HT-29 (cell line): ENCODE results near the gene STX8. TPM values are rescaled to one million over a fixed set of nuclear protein-coding genes. Genes with fewer than 3 reads are reported as not detected.

ENCODE experiments used
- DNase-seq: peaks from one replicate; pipeline ENCODE4 v3.0.0-alpha.2; 2015; ENCODE audit warnings: low spot score
- total RNA-seq: library from RNA; depleted of rRNA; stranded (reverse); fragments of >200 nt; shearing (Covaris generic); gene quantifications from 2 replicates; pipeline ENCODE4 v1.2.3, GENCODE V29; 2014

The STX8 gene
- total RNA-seq, 1 experiment from 2014 or later, result 26.0 TPM

DNA sequence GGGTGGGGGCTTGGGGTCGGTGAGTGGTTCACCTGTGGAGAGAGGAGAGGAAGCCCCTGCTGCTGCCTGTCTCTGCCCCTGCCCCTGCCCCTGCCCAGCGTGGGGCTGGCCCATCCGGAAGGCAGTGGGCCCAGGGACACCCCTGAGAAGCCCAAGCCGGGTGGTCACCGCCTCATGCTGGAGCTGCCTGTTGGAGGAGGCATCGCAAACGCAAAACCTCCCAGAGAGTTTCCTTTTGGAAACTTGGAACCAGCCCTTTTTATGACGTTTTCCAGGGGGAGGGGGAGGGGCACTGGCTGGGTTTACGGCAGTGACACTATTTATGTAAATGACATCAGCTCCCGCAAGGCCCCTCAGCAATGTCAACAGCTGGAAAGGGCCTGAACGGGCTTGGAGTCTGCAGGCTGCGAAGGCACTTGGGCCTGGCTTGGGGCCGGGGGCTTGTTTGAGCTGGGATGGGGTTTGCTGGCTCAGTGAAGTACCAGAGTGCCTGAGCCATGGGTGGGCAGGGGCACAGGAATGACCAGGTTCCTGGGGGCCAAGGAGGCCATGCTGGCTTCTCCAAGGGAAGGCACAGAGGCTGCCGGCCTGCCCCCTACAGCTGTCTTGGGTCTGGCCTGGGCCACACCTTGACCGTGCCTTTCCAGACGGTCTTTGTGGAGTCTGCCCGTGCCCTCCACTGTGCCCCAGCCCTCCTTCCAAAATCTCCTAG is 334.8 kb downstream of the STX8 start:
- DNase-seq, result no peak

DNA sequence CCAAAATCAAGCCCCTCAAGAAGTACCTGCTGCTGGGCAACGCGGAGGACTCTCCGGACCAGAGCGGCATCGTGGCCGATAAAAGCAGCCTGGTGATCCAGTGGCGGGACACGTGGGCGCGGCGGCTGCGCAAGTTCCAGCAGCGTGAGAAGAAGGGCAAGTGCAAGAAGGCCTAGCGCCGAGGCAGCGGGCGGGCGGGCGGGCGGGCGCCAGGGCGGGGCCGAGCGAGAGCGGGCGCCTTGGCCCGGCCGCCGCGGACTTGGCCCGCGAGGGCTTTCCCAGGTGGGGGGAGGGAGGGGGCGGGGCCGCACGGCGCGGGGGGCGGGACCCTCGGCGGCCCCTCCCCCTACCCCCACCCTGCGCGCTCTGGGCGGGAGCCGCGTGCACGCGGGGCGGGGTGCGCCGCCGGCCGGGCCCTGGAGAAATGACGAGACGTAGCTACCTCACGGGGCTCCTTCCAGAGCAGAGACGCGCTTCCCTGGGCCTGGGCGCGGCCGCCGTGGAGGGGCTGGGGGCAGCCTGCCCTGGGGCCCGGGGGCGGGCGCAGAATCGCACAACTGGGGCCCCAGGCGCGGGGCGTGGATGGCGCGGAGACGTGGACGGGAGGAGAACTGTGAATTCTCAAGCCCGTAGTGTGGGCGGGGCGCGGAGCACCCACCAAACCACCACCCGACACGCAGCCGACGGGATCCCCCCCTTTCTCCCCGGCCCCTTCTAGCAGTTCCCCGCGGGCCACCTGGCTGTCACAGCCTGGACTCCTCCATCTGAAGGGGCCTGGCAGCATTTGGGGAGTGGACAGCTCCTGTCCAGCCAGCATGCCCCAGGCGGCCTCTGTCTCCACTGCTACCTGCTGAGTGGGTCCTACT is 335.6 kb downstream of the STX8 start:
- peak; percentile 13 for DNase-seq

DNA sequence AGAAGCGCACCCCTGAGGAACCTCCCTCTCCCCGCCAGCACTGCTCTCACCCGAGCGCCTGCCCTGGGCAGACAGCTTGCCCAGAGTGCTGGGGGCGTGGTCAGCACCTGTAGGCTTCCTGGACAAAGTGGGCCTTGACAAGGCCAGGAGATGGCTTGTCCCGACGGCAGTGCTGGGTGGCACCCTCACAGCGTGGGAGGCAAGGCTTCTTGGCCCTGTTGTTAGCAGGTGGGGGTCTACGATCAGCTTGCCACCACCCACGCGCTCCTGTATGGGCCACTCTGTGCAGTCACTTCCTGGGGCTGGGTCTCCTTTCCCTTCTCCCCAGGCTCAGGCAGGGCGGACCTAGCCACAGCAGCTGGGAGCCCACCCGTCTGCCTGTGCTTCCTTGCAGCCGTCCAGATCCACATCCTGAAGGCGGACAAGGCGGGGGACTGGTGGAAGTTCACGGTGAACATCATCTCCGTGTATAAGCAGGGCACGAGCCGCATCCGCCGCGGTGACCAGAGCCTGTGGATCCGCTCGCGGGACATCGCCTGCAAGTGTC is 336.3 kb downstream of the STX8 start:
- peak; percentile 15 for DNase-seq

DNA sequence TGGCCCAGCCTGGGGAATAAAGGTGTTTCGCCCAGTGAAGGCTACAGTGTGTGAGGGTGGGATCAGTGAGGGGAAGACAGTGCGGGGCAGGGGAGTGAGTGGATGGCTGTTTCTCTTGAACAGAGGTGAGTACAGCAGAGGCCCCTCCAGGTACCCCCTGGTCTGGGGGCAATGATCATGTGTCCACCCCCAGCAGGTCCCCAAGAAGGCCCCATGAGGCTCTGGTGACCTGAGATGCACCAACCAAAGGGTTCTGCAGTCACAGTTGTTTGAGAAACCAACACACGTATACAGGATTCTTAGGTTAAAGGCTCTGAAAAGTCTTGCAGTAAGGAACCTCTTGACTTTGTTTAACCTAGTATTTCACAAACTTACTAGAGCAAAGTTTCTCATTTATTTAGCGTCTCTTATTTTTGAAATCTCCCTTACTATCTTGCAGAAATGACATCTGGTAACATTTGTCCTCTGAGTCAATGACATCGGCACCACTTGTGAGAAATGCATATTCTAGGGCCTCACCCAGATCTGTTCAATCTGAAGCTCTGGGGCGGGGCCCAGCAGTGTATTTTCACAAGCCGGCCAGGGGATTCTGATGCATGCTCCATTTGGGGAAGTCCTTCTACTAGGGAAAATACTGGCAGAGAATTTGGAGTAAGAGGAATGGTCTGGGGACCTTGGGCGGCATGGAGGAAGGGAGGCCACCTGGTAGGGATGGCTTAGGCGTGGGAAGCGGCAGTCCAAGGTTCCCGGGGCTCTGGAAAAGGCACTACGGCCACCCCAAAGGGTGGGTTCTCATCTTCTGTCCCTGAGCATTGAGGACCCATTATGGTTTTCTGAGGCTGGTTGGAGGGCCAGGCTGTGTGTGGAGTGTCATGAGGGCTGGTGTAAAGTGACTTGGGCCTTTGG is 337.0 kb downstream of the STX8 start:
- no peak for DNase-seq

DNA sequence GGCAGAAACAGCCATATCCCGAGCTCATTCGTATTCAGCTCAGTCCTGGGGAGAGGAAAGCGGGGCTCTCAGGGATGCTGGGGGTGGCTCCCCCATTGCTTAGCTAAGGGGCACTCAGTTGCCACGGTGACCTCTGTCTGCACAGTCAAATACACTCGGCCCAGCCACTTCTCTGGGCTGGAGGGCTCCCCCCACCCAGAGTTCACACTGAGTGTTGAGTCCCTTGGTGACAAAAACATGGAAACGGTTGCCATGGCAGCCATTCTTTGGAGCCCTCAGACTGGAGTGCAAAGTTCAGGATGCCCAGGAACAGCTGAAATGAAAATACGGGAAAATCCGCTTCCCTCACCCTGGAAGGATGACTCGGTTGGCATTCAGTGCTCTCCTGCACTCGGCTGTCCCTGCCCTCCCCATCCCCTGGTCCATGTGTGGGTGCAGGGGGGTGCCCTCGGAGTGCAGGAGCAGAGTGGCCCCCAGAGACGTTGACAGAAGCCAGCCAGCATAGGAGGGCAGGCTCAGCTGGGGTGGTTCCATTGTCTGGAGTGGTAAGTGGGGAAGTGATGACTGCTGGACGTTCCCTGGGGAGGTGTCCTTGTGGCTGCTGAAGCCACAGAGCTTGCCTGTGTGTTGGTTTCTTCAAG is 337.8 kb downstream of the STX8 start:
- peak; percentile 16 for DNase-seq

DNA sequence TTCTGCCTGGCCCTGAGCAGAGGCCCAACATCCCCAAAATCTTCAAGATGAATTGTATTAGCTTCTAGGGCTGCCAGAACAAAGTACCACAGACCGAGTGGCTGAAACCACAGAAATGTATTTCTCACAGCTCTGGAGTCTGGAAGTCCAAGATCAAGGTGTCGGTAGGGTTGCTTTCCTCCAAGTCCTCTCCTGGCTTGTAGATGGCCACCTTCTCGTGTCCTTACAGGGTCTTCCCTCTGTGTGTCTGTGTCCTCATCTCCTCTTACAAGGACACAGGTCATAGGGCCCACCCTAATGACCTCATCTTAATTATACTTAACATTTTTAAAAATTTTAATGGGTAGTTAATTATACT is 338.6 kb downstream of the STX8 start:
- DNase-seq, result no peak

DNA sequence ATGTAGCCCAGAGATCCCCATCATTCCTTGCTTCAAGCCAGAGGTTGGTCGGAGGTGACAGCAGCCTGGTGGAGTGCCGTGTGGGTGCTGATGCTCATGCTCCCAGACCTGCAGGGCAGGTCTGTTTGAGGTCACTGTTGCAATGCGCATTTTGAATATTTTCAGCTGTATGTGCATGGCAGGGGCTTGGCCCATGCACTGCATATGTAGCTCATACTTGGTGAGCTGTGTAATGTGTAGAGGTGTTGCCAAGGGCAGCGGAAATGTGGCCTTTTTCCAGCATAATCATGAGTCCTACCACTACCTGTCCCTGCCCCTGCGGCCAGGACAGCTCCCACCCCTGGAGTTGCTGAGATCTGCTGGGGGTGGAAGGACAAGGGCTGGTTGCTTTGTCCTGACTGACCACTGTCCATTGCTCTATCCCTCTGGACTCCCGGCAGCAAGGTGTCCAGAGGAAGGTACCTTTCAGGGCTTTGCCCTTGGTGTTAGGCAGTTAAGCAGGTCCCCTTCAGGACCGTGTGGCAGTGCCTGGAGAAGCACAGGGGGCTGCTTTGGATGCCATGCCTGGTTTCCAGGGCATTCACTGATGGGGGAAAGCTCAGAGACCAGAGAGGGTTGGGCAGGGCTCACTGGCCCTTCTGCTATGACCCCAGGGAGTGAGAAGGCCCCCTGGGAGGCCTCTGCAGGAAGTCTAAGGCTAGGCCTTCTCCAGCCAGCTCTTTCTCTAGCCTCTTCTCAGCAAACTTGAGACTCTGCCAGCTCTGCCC is 339.2 kb downstream of the STX8 start:
- DNase-seq, result no peak

DNA sequence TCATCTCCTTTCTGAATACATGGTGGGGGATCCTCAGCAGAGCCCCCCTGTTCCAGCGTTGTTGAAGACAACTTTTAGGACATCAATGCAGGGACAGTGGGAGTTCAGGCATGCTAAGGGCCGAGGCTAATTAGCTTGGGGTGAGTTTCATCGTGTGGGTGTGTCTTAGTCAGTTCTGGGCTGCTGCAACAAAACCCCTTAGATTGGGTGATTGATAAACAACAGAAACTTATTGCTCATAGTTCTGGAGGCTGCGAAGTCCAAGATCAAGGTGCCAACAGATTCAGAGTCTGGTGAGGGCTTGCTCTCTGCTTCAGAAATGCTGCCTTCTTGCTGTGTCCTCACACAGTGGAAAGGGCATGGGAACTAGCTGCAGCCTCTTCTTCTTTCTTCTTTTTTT is 340.3 kb downstream of the STX8 start:
- DNase-seq, result no peak

DNA sequence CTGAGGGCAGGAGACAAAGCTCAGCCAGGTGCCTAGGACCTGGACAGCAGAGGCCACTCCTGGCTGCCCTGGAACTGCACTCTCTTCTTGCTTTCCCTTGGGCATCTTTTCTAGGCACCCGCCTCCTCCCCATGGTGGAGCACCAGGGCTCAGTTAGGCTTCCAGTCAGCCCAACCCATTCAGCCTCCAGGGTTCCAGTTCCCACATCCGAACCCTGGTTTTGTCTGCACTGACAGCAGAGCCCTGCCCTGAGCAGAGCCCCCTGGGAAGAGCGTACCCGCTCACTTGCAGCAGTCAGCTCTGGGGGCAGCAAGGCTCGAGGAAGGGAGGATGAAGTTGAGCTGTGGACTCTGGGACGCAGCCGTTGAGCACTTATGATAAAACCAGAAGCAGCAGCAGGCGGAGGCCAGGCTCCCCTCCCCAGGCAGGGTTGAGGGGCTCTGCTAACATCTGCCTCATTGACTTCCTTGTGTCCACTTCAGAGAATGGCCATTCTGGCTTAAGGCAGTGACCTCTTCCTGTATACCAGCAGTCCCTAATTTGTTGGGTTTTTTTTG is 341.2 kb downstream of the STX8 start:
- no peak for DNase-seq

DNA sequence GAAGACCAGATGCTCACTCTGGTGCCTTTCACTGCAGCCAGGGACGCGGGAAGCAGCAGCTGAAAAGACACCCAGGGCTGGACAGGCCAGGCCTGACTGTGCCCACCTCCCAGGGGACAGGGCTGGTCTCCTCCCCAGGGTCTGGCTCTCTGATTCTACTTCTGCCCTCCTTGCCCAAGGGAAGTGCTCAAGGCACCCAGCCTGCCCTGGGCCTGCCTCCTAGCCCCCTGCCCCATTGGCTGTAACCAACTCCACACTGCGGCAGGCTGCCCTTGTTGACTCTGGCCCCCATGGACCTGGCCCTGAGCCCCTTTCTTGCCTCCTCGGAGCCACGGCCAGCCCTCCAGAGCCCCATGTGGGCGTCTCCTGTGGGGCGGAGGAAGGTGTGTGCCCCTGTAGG is 341.9 kb downstream of the STX8 start:
- DNase-seq, result no peak

DNA sequence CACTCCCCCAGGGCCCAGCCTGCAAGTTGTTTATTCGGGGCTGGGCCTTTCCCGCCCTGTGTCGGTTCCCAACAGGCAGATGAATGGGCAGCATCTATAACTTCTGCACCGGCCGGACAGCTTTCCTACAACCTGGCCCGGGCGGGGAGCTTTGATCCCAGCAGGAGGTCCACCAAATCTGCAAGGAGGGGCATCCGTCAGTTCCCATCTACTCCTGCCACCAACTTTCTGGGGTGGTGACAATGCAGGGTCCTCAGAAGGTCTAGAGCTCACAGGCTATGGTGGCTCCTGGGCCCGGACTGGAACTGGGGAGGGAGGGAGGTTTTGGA is 342.4 kb downstream of the STX8 start:
- DNase-seq, result no peak

DNA sequence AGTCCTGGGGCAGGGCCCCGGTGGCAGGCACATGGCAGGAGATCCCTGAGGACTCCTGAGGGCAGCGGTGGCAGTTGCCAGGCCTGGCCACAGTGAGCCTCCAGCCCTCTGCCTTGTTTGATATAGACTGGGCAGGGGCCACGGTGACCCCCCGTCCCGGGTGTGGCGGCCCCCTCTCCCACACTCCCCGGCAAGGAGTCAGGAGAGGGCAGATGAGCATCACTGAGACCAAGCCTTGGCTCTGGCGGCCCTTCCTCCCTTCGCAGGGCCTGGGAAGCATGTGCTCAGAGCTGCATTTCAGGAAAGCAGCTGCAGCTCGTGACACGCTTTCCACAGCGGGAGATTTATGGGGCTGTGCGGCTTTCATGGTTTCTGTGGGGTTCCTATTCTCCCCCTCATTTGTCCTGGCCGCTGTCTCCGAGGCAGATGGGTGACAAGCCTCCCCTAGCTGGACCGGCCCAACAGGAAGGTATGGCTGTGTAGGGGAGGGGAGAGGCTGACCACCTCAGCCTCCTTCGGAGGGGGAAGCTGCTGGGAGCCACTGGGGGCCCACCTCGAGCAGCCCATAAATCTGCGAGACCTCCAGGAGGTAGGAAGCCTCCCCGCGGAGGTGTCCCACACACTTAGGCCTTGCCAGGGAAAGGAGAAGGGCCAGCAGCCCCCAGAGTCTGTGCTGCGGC is 342.9 kb downstream of the STX8 start:
- no peak for DNase-seq

DNA sequence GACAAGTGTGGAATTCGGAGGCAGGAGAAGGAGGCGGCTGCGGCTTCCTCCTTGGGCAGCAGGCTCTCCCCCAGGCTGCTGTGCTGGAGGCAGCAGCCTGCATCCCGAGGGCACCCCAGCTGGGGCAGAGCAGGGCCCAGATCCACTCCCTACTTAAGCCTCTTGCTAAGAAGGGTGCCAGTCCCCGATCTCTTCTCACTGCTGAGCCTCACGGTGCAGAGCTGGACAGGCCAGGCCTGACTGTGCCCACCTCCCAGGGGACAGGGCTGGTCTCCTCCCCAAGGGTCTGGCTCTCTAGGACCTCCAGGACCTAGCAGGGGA is 343.5 kb downstream of the STX8 start:
- DNase-seq, result no peak

DNA sequence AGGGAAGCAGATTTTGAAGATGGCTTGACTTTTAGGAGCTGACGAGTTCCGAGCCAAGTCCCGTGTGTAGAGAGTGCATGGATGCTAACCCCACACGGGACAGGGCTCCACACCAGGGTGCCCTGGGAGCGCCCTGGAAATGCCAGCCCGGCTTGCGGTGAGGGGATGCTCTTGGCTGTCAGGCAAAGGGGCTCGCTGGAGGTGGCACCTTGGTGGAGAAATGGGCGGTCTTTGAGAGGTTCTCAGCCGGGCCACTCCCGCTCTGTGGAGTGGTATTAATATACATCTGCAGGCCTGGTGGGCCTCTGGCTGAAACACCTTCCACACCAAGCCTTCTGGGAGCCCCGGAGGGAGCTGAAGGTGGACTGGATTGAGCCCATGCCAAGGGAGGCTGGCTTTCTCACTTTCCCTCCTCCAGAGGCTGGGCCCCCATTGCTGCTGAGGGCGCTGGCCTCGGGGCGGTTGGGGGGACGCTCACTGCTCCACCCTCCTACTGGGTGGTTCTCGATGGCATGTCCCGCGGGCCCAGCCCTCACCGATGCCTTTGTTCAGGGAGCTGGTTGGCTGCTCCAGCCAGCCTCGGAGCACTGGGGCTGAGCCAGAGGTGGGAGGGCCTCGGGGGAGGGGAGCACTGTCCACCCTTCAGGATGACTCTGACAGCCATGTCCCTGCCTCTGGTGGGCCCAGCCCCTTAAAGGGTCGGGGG is 344.0 kb downstream of the STX8 start:
- DNase-seq, result no peak

DNA sequence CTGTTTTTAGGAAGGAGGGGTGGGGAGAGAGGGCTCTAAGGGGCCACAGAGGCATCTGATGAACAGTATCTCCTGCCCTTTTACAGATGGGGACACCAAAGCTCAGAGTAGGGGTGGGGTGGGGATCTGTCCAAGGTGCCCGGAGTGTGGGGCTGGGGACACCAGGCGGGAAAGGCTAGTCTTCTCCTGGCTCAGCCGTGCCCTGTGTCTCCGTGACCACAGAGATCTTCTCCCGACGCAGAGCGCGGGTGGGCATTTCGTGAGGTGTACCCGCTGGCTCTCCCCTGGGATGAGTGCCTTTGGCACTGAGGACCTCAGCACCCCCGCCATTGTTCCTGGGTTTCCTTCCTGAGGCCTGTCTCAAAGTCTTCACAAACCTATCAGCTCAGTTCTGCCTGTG is 344.8 kb downstream of the STX8 start:
- DNase-seq, result no peak

DNA sequence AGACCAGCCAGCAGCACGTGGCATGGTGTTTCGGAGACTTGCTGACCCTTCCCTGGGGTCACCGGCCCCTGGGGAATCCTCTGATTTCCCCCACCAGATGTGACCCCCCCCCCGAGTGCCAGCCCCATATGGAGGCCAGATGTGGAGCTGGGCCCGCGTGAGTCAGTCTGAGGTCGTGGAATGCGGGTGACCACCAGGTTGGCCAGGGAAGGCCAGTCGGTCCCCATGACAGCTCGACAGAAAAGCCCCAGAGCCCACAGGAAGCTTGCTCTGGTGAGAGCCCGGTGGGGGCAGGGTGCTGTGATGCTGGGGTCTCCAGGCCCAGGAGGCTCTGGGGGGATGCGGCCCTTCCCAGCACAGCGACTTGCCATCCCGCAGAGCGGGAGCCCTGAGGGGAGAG is 345.3 kb downstream of the STX8 start:
- DNase-seq, result no peak

DNA sequence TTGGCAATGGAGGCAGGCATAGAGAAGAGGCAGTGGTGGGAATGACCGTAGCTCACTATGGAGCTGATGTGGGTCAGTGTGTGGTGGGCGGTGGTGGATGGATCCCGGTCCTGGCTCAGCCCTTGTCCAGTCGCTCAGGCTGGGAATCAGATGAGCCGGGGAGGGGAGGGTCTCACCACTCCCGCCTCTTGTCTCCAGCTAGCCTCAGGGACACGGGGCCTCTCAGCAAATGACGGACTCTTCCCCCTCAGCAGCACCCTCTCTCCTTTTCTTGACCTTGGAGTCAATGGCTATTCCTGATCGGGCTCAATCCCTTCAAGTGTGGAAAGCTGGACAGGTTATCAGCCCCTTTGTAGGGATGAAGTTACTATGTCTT is 345.8 kb downstream of the STX8 start:
- no peak for DNase-seq

DNA sequence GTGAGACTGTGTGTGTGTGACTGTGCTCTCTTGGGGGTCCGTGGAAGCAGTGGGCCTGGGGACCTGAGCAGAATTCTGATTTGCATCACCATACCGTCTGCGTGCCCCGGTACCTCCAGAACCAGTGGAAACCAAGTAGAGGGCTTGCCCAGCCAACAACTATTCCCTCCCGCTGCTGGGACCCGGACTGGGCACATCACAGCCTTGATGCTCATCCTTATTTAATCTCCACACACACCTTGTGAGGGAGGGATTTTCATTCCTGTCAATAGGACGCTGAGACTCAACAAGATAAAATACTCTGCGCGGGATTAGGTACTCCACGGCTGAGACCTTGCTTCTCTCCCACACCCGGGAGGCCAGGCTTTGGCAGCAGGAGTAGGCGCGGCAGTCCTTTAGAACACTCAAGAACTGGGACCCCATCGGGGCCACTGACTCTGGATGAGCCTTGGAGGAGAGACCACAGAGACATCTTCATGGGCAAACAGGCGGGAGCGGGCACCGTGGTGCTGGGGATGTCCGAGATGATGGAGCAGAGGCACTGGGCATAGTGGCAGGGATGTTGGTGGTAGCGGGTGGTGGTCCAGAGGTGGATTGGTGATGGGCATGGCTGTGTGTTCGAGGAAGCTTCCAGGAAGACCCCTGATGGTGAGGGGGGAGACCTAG is 346.3 kb downstream of the STX8 start:
- no peak for DNase-seq
